ENCODE data around the gene GUCY2C. TPM values are rescaled to one million over a fixed set of nuclear protein-coding genes. Genes with fewer than 3 reads are reported as not detected.

The GUCY2C gene
- total RNA-seq, 1 donor from 2014 or later: 0.22 TPM

DNA sequence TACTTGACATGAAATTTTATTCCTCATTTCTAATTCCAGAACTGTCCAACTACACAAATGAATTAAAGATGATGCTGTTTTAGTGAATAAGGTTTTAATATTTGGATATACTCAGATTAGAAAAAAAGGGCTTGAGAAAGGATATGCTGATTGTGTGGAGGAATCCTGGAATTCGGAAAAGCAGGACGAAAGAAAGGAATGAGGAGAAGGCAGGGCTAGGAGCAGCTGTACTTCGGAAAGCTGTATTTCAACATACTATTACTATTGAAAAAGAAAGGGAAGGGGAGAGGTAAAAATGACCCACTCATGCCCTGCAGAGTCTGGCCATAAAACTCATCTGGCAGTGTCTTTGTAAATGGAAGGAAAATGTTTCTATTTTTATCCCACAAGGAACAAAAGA is 65.6 kb downstream of the GUCY2C start:
- H3K27me3 Mint-ChIP-seq: no peaks in the 10 kb centered on the region
- CTCF ChIA-PET: interaction anchor here (0.8 to 0.9 kb wide), 2 partner anchors 33 to 86 kb away, joined by 3 to 4 read pairs; no protein-coding TSS in a partner anchor
- H3K4me3 Mint-ChIP-seq: no peak overlapping the region
- DNase-seq: no peak
- H3K4me1 Mint-ChIP-seq: peaks cover 3% of the 10 kb centered on the region
- H3K9me3 Mint-ChIP-seq: no peaks in the 10 kb centered on the region
- no peak for ATAC-seq (ENCODE audit: low read depth)
- H3K36me3 Mint-ChIP-seq (ENCODE audit: low read depth): no peaks in the 10 kb centered on the region
- POLR2A ChIA-PET: no interaction called here
- TF ChIP-seq, protein P1, sequence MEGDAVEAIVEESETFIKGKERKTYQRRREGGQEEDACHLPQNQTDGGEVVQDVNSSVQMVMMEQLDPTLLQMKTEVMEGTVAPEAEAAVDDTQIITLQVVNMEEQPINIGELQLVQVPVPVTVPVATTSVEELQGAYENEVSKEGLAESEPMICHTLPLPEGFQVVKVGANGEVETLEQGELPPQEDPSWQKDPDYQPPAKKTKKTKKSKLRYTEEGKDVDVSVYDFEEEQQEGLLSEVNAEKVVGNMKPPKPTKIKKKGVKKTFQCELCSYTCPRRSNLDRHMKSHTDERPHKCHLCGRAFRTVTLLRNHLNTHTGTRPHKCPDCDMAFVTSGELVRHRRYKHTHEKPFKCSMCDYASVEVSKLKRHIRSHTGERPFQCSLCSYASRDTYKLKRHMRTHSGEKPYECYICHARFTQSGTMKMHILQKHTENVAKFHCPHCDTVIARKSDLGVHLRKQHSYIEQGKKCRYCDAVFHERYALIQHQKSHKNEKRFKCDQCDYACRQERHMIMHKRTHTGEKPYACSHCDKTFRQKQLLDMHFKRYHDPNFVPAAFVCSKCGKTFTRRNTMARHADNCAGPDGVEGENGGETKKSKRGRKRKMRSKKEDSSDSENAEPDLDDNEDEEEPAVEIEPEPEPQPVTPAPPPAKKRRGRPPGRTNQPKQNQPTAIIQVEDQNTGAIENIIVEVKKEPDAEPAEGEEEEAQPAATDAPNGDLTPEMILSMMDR (IDR thresholded peaks at IDR 0.05): no peak
- intact Hi-C loops (cut with micrococcal nuclease): loop anchor here (1.0 to 10.0 kb wide), 9 partner anchors 8 to 894 kb away; no protein-coding TSS in a partner anchor
- H3K27ac Mint-ChIP-seq: no peak overlapping the region

DNA sequence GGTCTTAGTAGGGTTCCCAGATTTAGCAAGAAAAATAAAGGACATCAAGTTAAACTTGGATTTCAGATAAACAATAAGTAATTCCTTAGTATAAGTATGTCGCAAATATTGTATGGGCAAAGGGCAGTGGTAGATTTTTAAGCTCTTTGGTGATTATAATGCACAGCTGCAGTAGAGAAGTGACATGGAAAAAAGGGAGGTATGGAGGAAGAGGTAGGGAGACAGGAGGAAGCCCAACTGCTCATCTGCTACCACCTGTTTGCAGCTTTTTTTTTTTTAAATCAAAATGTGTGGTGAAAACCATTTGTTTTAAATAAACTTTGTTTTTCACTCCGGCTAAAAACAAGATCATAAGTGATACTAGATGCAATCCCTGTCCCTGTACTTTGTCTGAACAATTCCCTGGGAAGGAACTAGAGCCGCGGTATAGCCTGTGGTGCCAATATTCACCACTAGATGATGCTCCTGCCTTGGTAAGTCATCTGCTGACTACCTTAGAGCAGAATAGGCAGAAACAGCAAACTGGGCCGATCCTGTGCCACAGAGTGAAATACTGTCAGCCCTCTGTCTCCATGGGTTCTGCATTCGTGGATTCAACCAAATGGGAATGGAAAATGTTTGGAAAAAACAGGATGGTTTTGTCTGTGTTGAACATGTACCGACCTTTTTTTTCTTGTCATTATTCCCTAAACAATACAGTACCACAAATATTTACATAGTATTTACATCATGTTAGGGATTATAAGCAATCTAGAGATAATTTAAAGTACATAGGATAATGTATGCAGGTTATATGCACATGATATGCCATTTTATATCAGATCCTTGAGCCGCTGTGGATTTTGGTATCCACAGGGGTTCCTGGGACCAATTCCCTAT is 66.3 kb downstream of the GUCY2C start:
- no peaks in the 10 kb centered on the region for H3K36me3 Mint-ChIP-seq (ENCODE audit: low read depth)
- intact Hi-C loops (cut with micrococcal nuclease): loop anchor here (1.0 to 10.0 kb wide), 9 partner anchors 8 to 895 kb away; no protein-coding TSS in a partner anchor
- H3K27ac Mint-ChIP-seq: no peak overlapping the region
- TF ChIP-seq, protein P1 (IDR thresholded peaks at IDR 0.05): peak; percentile 89
- CTCF ChIA-PET: interaction anchor here (0.7 to 1.9 kb wide), 16 partner anchors 10 to 592 kb away, joined by 3 to 9 read pairs (median 4); partner anchors contain the start of gene PLBD1
- POLR2A ChIA-PET: interaction anchor here (0.9 kb wide), 1 partner anchor 57 kb away, joined by 4 read pairs; no protein-coding TSS in a partner anchor
- peak; percentile 31 for DNase-seq
- ATAC-seq (ENCODE audit: low read depth): peak; percentile 100
- no peaks in the 10 kb centered on the region for H3K9me3 Mint-ChIP-seq
- H3K27me3 Mint-ChIP-seq: no peaks in the 10 kb centered on the region
- H3K4me3 Mint-ChIP-seq: no peak overlapping the region
- peaks cover 3% of the 10 kb centered on the region for H3K4me1 Mint-ChIP-seq

DNA sequence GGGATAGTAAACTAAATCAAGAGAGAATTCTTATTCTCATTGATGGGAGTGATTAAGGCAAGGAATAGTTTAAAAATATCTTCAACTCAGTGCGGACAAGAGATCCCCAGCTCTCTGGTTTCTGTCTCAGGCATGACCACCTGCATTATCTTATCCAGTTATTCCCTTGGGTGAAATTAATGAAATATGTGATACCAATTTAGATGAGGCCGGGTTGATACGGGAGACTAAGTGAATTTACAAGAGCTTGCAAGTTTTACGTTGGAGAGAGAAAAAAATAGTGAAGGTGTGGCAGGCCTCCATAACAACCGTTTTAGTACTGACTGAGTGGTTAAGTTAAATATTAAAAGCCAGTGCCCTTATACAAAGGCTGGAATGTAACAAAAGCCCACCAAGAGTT is 67.6 kb downstream of the GUCY2C start:
- Mint-ChIP-seq H3K4me1 (peaks cover 3% of the 10 kb centered on the region), H3K4me3 (no peak overlapping the region), H3K9me3 (no peaks in the 10 kb centered on the region), H3K36me3 (ENCODE audit: low read depth) (no peaks in the 10 kb centered on the region), H3K27me3 (no peaks in the 10 kb centered on the region), H3K27ac (no peak overlapping the region)
- DNase-seq (no peak), ATAC-seq (ENCODE audit: low read depth) (no peak)
- POLR2A ChIA-PET: no interaction called here
- CTCF ChIA-PET: interaction anchor here (0.6 to 1.9 kb wide), 20 partner anchors 9 to 594 kb away, joined by 3 to 9 read pairs (median 4); partner anchors contain the start of gene PLBD1
- intact Hi-C loops (cut with micrococcal nuclease): no loop called here
- TF ChIP-seq, protein P1 (IDR thresholded peaks at IDR 0.05): no peak

DNA sequence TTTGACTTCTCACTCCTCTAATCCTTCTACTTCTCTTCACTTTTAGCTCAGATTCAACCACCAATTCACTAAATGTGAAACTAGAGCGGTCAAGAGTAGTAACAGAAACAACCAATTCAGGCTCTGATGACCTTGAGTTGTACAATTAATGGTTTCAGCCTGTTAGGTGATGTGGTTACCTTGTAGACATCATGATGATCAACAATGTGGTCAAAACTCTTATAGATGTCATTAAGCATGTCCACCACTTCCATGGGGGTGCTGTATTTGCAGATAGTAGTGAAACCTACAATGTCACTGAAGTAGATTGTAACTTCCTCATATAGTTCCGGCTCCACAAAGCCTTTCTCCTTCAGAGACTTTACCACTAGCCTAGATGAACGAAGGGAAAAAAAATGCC is 74.6 kb downstream of the GUCY2C start:
- CTCF ChIA-PET: interaction anchor here (0.5 to 2.5 kb wide), 2 partner anchors 383 to 1251 kb away, joined by 3 to 15 read pairs; no protein-coding TSS in a partner anchor
- peaks cover 3% of the 10 kb centered on the region for H3K9me3 Mint-ChIP-seq
- peak overlapping the region; percentile 40 for H3K4me3 Mint-ChIP-seq

More for the DNA sequence above, 74.6 kb downstream of the GUCY2C start:
- POLR2A ChIA-PET: interaction anchor here (0.5 to 1.7 kb wide), 3 partner anchors 8 to 379 kb away, joined by 3 to 6 read pairs (median 3); a partner anchor contains a TSS
- intact Hi-C loops (cut with micrococcal nuclease): loop anchor here (1.0 kb wide), 2 partner anchors 8 to 9 kb away; no protein-coding TSS in a partner anchor
- H3K4me1 Mint-ChIP-seq: peaks cover 32% of the 10 kb centered on the region
- H3K27me3 Mint-ChIP-seq: no peaks in the 10 kb centered on the region
- no peak for DNase-seq
- no peaks in the 10 kb centered on the region for H3K36me3 Mint-ChIP-seq (ENCODE audit: low read depth)
- peak overlapping the region; percentile 81 for H3K27ac Mint-ChIP-seq
- TF ChIP-seq, protein P1 (IDR thresholded peaks at IDR 0.05): no peak
- ATAC-seq (ENCODE audit: low read depth): peak; percentile 79
